WTC11 (cell line): Measurements from ENCODE around the gene UPF3A. TPM values are rescaled to one million over a fixed set of nuclear protein-coding genes. Genes with fewer than 3 reads are reported as not detected.
"Not testable (repeated sequence)": the region's sequence is repeated elsewhere in the genome, so short reads cannot be mapped to it uniquely, and the experiment has no call there.

Source experiments
- ATAC-seq: fragments of 200-7000 bp; cut with Tn5 transposase; 2 replicates; pipeline ENCODE4 v1.10.0; 2021; ENCODE audit warnings: mild to moderate bottlenecking, moderate library complexity
- CTCF ChIA-PET: fragments of 300-600 bp; sonication (Branson Sonifier 250); formaldehyde crosslinking; loops from one replicate; lab custom pipeline; 2021; ENCODE audit warnings: antibody characterized with exemption; lab: Charles Lee
- POLR2A ChIA-PET: fragments of 350-600 bp; sonication (Branson Sonifier 250); formaldehyde crosslinking; loops from one replicate; lab custom pipeline; 2021; ENCODE audit warnings: antibody characterized with exemption; lab: Charles Lee
- DNase-seq: peaks from one replicate; pipeline ENCODE4 v3.0.0; 2021; ENCODE audit warnings: low spot score
- H3K27ac Mint-ChIP-seq: 2 replicates; pipeline ENCODE4 v1.8.0; 2021; ENCODE audit warnings: mixed read lengths
- H3K27me3 Mint-ChIP-seq: 2 replicates; pipeline ENCODE4 v1.8.0; 2021; ENCODE audit warnings: low read depth, mild to moderate bottlenecking, moderate library complexity, mixed read lengths
- H3K36me3 Mint-ChIP-seq: 2 replicates; pipeline ENCODE4 v1.8.0; 2021; ENCODE audit warnings: mixed read lengths
- H3K4me1 Mint-ChIP-seq: 2 replicates; pipeline ENCODE4 v1.8.0; 2022; ENCODE audit warnings: mixed read lengths
- H3K4me3 Mint-ChIP-seq: 2 replicates; pipeline ENCODE4 v1.8.0; 2021; ENCODE audit warnings: mild to moderate bottlenecking, moderate library complexity, mixed read lengths
- H3K9me3 Mint-ChIP-seq: 2 replicates; pipeline ENCODE4 v1.8.0; 2021; ENCODE audit warnings: mixed read lengths
- AFF4 ChIP-seq: sonication (generic); formaldehyde crosslinking; IDR thresholded peaks from 2 replicates; pipeline ENCODE4 v1.8.1; 2023; ENCODE audit warnings: mild to moderate bottlenecking, missing genetic modification reagents, borderline replicate concordance
- ATF1 ChIP-seq: sonication (generic); formaldehyde crosslinking; IDR thresholded peaks from 2 replicates; pipeline ENCODE4 v1.8.1; 2023; ENCODE audit warnings: mild to moderate bottlenecking, moderate library complexity, missing genetic modification reagents
- GABPB1 ChIP-seq: sonication (generic); formaldehyde crosslinking; IDR thresholded peaks from 2 replicates; pipeline ENCODE4 v1.8.1; 2023; ENCODE audit warnings: mild to moderate bottlenecking, missing genetic modification reagents
- GTF2I ChIP-seq: fragments of 250-450 bp; sonication (Bioruptor Pico); conservative IDR thresholded peaks from 2 replicates; pipeline ENCODE4 v1.4.0; 2021; ENCODE audit warnings: mild to moderate bottlenecking
- KAT7 ChIP-seq: sonication (generic); formaldehyde crosslinking; IDR thresholded peaks from 2 replicates; pipeline ENCODE4 v1.8.1; 2023; ENCODE audit warnings: missing genetic modification reagents, mild to moderate bottlenecking, borderline replicate concordance
- SMAD3 ChIP-seq: sonication (generic); formaldehyde crosslinking; IDR thresholded peaks from 2 replicates; pipeline ENCODE4 v1.8.0; 2022; ENCODE audit warnings: missing genetic modification reagents, mild to moderate bottlenecking, borderline replicate concordance
- USF1 ChIP-seq: sonication (generic); formaldehyde crosslinking; IDR thresholded peaks from 2 replicates; pipeline ENCODE4 v1.8.0; 2022; ENCODE audit warnings: mild to moderate bottlenecking, missing genetic modification reagents
- ZNF219 ChIP-seq: sonication (generic); formaldehyde crosslinking; IDR thresholded peaks from 2 replicates; pipeline ENCODE4 v1.8.0; 2023; ENCODE audit warnings: missing genetic modification reagents, mild to moderate bottlenecking, borderline replicate concordance
- total RNA-seq: library from RNA; stranded (reverse); gene quantifications from 3 replicates; pipeline ENCODE4 v1.2.3, GENCODE V29; 2021
- TF ChIP-seq, protein P1 (sequence below): sonication (generic); formaldehyde crosslinking; IDR thresholded peaks from 2 replicates; pipeline ENCODE4 v1.8.1; 2022; ENCODE audit warnings: mild to moderate bottlenecking, missing genetic modification reagents, moderate library complexity, borderline replicate concordance
- TF ChIP-seq, protein P2 (sequence below): sonication (generic); formaldehyde crosslinking; IDR thresholded peaks from 2 replicates; pipeline ENCODE4 v1.8.1; 2022; ENCODE audit warnings: low read depth, mild to moderate bottlenecking, moderate library complexity, missing genetic modification reagents, borderline replicate concordance

UPF3A gene
- total RNA-seq, 1 experiment from 2014 or later = 71.9 TPM

DNA sequence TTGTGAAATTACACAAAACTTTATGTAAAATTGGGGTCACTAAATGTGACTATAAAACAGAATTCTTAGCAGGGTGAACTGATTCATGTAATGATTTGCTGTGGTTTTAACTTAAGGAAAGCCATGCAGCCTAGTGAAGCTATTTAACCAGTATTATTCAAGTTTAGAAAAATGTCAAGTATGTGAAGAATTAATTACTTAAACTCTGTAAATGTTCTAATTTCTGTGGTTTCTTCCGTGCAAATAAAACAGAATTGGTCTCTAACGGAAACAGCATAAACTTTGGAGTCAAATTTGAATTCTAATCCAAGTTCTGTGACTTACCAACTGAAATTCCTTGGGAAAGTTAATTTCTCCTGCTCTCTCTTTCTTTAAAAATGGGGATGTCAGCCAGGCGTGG lies 33.4 kb upstream of the UPF3A start (continued):
- no peak for TF ChIP-seq USF1 (CRISPR knock-in tag)
- no peak for TF ChIP-seq KAT7 (CRISPR knock-in tag)

DNA sequence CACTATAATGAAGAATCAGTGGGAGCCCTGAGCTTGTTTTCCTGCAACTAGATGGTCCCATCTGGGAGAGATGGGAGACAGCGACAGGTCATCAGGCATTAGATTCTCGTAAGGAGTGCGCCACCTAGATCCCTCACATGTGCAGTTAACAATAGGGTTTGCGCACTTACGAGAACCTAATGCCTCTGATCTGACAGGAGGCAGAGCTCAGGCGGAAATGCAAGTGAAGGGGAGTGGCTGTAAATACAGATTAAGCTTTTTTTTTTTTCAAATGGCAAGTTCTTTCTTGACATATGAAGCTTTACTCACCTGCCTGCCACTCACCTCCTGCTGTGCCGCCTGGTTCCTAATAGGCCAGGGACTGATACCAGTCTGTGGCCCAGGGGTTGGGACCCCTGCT lies 32.3 kb upstream of the UPF3A start:
- no peak for ATAC-seq
- CTCF ChIA-PET = no interaction called here
- no peak overlapping the region for H3K27ac Mint-ChIP-seq
- TF ChIP-seq, protein P1, sequence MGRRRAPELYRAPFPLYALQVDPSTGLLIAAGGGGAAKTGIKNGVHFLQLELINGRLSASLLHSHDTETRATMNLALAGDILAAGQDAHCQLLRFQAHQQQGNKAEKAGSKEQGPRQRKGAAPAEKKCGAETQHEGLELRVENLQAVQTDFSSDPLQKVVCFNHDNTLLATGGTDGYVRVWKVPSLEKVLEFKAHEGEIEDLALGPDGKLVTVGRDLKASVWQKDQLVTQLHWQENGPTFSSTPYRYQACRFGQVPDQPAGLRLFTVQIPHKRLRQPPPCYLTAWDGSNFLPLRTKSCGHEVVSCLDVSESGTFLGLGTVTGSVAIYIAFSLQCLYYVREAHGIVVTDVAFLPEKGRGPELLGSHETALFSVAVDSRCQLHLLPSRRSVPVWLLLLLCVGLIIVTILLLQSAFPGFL (CRISPR knock-in tag) = no peak
- TF ChIP-seq GABPB1 (CRISPR knock-in tag) (no peak), SMAD3 (CRISPR knock-in tag) (no peak)
- TF ChIP-seq, all 79 proteins: peak for 0
- Mint-ChIP-seq H3K4me3 (no peak overlapping the region), H3K27me3 (no peaks in the 10 kb centered on the region), H3K4me1 (no peaks in the 10 kb centered on the region), H3K9me3 (no peaks in the 10 kb centered on the region), H3K36me3 (peaks cover 82% of the 10 kb centered on the region)
- DNase-seq = no peak
- POLR2A ChIA-PET = no interaction called here

GRCh38 chr13:114251639-114252440 lies 29.6 kb upstream of the UPF3A start:
- POLR2A ChIA-PET = not testable (repeated sequence)

DNA sequence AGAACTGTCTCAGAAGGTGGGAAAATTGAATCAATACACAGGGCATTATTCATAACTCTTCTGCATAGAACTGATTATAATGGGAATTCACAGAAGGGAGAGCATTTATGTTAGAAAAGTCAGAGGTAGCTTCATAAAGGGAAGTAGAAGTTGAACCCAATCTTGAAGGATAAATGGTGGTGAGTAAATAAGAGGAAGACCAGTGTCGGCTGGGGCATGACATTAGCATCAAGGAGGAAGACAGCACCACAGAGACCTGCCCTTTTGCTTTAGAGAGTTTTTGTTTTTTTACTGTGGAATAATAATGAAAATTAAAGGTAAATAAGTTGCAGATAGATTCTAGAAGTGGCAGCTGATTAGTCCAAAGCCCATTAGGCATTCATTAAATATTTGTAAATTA lies 24.9 kb upstream of the UPF3A start:
- CTCF ChIA-PET = interaction anchor here (1.0 kb wide), 1 partner anchor 21 kb away, joined by 3 read pairs; no protein-coding TSS in a partner anchor
- ATAC-seq = peak; percentile 53; the same call in 1 of the 2 replicates

More at GRCh38 chr13:114251639-114252440, 29.6 kb upstream of the UPF3A start:
- H3K4me1 Mint-ChIP-seq = peaks cover 24% of the 10 kb centered on the region
- not testable (repeated sequence) for H3K9me3 Mint-ChIP-seq, H3K27me3 Mint-ChIP-seq, H3K4me3 Mint-ChIP-seq, ATAC-seq, DNase-seq, H3K27ac Mint-ChIP-seq
- H3K36me3 Mint-ChIP-seq = peaks cover 67% of the 10 kb centered on the region
- CTCF ChIA-PET = interaction anchor here (1.6 kb wide), 1 partner anchor 16 kb away, joined by 4 read pairs; no protein-coding TSS in a partner anchor

More for the DNA sequence above, 24.9 kb upstream of the UPF3A start:
- no peak for DNase-seq
- POLR2A ChIA-PET = no interaction called here
- peaks cover 42% of the 10 kb centered on the region for H3K4me1 Mint-ChIP-seq
- no peaks in the 10 kb centered on the region for H3K9me3 Mint-ChIP-seq
- H3K27ac Mint-ChIP-seq = peak overlapping the region; percentile 88
- no peaks in the 10 kb centered on the region for H3K27me3 Mint-ChIP-seq
- H3K36me3 Mint-ChIP-seq = peaks cover 66% of the 10 kb centered on the region
- H3K4me3 Mint-ChIP-seq = peak overlapping the region; percentile 29
- TF ChIP-seq GTF2I (CRISPR knock-in tag) (no peak), ATF1 (CRISPR knock-in tag) (no peak), ZNF219 (no peak), AFF4 (CRISPR knock-in tag) (no peak)
- TF ChIP-seq, protein P2, sequence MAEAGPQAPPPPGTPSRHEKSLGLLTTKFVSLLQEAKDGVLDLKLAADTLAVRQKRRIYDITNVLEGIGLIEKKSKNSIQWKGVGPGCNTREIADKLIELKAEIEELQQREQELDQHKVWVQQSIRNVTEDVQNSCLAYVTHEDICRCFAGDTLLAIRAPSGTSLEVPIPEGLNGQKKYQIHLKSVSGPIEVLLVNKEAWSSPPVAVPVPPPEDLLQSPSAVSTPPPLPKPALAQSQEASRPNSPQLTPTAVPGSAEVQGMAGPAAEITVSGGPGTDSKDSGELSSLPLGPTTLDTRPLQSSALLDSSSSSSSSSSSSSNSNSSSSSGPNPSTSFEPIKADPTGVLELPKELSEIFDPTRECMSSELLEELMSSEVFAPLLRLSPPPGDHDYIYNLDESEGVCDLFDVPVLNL = no peak
